PC-9 (cell line): ENCODE data around the gene UBL4A. TPM values are rescaled to one million over a fixed set of nuclear protein-coding genes. Genes with fewer than 3 reads are reported as not detected.

Experiments
- BruUV-seq: library from RNA; stranded (reverse); fragments of 400-500 nt; replicated peaks from 2 replicates; lab custom pipeline; 2021; lab: Mats Ljungman, UMichigan
- CTCF ChIA-PET: fragments of 300-600 bp; sonication (Branson Sonifier 250); formaldehyde crosslinking; loops from one replicate; lab custom pipeline; 2022; ENCODE audit warnings: antibody characterized with exemption; lab: Charles Lee
- POLR2A ChIA-PET: fragments of 300-600 bp; sonication (Branson Sonifier 250); formaldehyde crosslinking; loops from one replicate; lab custom pipeline; 2022; ENCODE audit warnings: antibody characterized with exemption; ENCODE audit not compliant: unreplicated experiment; lab: Charles Lee
- DNase-seq, 2 experiments: peaks; one replicate each; pipeline versions ENCODE4 v3.0.0 to v3.0.0-alpha.2; 2015 to 2022; ENCODE audit warnings: mixed read lengths in 1 of 2
- H2AFZ ChIP-seq: fragments of 200-600 bp; sonication (generic); 2 replicates; pipeline ENCODE4 v1.8.1; 2017; ENCODE audit warnings: antibody characterized with exemption
- H3F3A ChIP-seq: fragments of 200-600 bp; sonication (generic); 2 replicates; pipeline ENCODE4 v1.8.1; 2017; ENCODE audit warnings: antibody characterized with exemption, mild to moderate bottlenecking, low read depth; ENCODE audit not compliant: insufficient read depth
- H3K27ac ChIP-seq: fragments of 200-600 bp; sonication (generic); 2 replicates; pipeline ENCODE4 v1.6.1; 2016; ENCODE audit warnings: mixed run types
- H3K27me3 ChIP-seq: fragments of 200-600 bp; sonication (generic); 2 replicates; pipeline ENCODE4 v1.6.1; 2016; ENCODE audit warnings: low read depth, mixed run types; ENCODE audit not compliant: insufficient read depth
- H3K36me3 ChIP-seq: fragments of 200-600 bp; sonication (generic); 2 replicates; pipeline ENCODE4 v1.6.1; 2016; ENCODE audit warnings: low read depth, mixed run types
- H3K4me1 ChIP-seq: fragments of 200-600 bp; sonication (generic); replicated peaks from 2 replicates; pipeline ENCODE4 v1.6.1; 2016; ENCODE audit warnings: mixed run types; ENCODE audit not compliant: insufficient read depth
- H3K4me2 ChIP-seq: fragments of 200-600 bp; sonication (generic); 2 replicates; pipeline ENCODE4 v1.6.1; 2017; ENCODE audit warnings: mixed run types
- H3K4me3 ChIP-seq: fragments of 200-600 bp; sonication (generic); 2 replicates; pipeline ENCODE4 v1.6.1; 2016; ENCODE audit warnings: mixed run types
- H3K79me2 ChIP-seq: fragments of 200-600 bp; sonication (generic); 2 replicates; pipeline ENCODE4 v1.6.1; 2017; ENCODE audit warnings: low read depth, mixed run types
- H3K9me2 ChIP-seq: fragments of 200-600 bp; sonication (generic); 2 replicates; pipeline ENCODE4 v1.8.1; 2017; ENCODE audit warnings: mild to moderate bottlenecking; ENCODE audit not compliant: insufficient read depth
- H3K9me3 ChIP-seq: fragments of 200-600 bp; sonication (generic); 2 replicates; pipeline ENCODE4 v1.8.1; 2016; ENCODE audit warnings: low read depth; ENCODE audit not compliant: insufficient read depth
- H4K20me1 ChIP-seq: fragments of 200-600 bp; sonication (generic); 2 replicates; pipeline ENCODE4 v1.8.1; 2017; ENCODE audit not compliant: insufficient read depth
- CTCF ChIP-seq: fragments of 200-600 bp; sonication (generic); conservative IDR thresholded peaks from 2 replicates; pipeline ENCODE4 v1.6.1; 2017; ENCODE audit warnings: mixed run types, antibody characterized with exemption, mild to moderate bottlenecking, moderate library complexity
- EZH2 ChIP-seq: fragments of 200-600 bp; sonication (generic); IDR thresholded peaks from 2 replicates; pipeline ENCODE4 v1.8.0; 2017; ENCODE audit warnings: antibody characterized with exemption, low read depth
- intact Hi-C: fragments of 100-400 bp; cut with micrococcal nuclease; formaldehyde crosslinking; loops from one replicate; pipeline ENCODE4 v1.10.0; 2022; ENCODE audit not compliant: unreplicated experiment
- total RNA-seq: library from RNA; stranded (reverse); gene quantifications from 2 replicates; pipeline ENCODE4 v1.2.3, GENCODE V29; 2021

UBL4A gene
- total RNA-seq, 1 experiment from 2014 or later: 80.7 TPM

GRCh38 chrX:154457491-154458115 lies 28.8 kb downstream of the UBL4A start:
- BruUV-seq: no TSS peak
- Histone ChIP-seq H3K4me1 (peaks cover 5% of the 10 kb centered on the region), H2AFZ (no peak overlapping the region), H3F3A (peaks cover 8% of the 10 kb centered on the region; the same call in 1 of the 2 replicates), H3K79me2 (peaks cover 6% of the 10 kb centered on the region; the same call in 1 of the 2 replicates), H3K4me2 (peak overlapping the region; percentile 69), H3K9me2 (no peaks in the 10 kb centered on the region), H3K9me3 (no peaks in the 10 kb centered on the region), H3K36me3 (no peaks in the 10 kb centered on the region), H3K27me3 (no peaks in the 10 kb centered on the region), H4K20me1 (no peaks in the 10 kb centered on the region), H3K27ac (no peak overlapping the region), H3K4me3 (peak overlapping the region; percentile 66; the same call in 1 of the 2 replicates)
- POLR2A ChIA-PET: interaction anchor here (0.7 to 1.2 kb wide), 3 partner anchors 15 to 27 kb away, joined by 3 to 9 read pairs (median 6); partner anchors contain the start of gene LAGE3
- no peak for TF ChIP-seq CTCF
- TF ChIP-seq EZH2: no peak
- DNase-seq: peak; percentile 68 to 80
- intact Hi-C loops: loop anchor here (2.0 to 5.0 kb wide), 3 partner anchors 27 to 60 kb away; partner anchors contain the start of genes DNASE1L1 and RPL10
- CTCF ChIA-PET: interaction anchor here (1.0 kb wide), 1 partner anchor 84 kb away, joined by 6 read pairs; no protein-coding TSS in a partner anchor

GRCh38 chrX:154452823-154453222 lies 33.6 kb downstream of the UBL4A start:
- no peak overlapping the region for H3K4me3 ChIP-seq
- no peaks in the 10 kb centered on the region for H3K36me3 ChIP-seq
- POLR2A ChIA-PET: interaction anchor here (0.6 kb wide), 1 partner anchor 11 kb away, joined by 8 read pairs; no protein-coding TSS in a partner anchor
- no peaks in the 10 kb centered on the region for H4K20me1 ChIP-seq
- H3F3A ChIP-seq: peaks cover 8% of the 10 kb centered on the region; the same call in 1 of the 2 replicates
- H3K27me3 ChIP-seq: no peaks in the 10 kb centered on the region
- no peaks in the 10 kb centered on the region for H3K79me2 ChIP-seq
- H3K27ac ChIP-seq: no peak overlapping the region
- CTCF ChIA-PET: no interaction called here
- TF ChIP-seq CTCF (no peak), EZH2 (no peak)
- no peaks in the 10 kb centered on the region for H3K9me2 ChIP-seq
- intact Hi-C loops: no loop called here
- no TSS peak for BruUV-seq
- DNase-seq: no peak
- no peak overlapping the region for H2AFZ ChIP-seq
- H3K4me2 ChIP-seq: no peak overlapping the region
- no peaks in the 10 kb centered on the region for H3K4me1 ChIP-seq
- H3K9me3 ChIP-seq: no peaks in the 10 kb centered on the region

- Histone ChIP-seq H4K20me1 (no peaks in the 10 kb centered on the region), H3K79me2 (peaks cover under 1% of the 10 kb centered on the region; the same call in 1 of the 2 replicates), H3K27ac (no peak overlapping the region), H3K27me3 (no peaks in the 10 kb centered on the region), H3K4me2 (no peak overlapping the region), H3K9me2 (no peaks in the 10 kb centered on the region), H2AFZ (no peak overlapping the region), H3K9me3 (no peaks in the 10 kb centered on the region), H3F3A (no peaks in the 10 kb centered on the region), H3K4me1 (no peaks in the 10 kb centered on the region), H3K36me3 (no peaks in the 10 kb centered on the region), H3K4me3 (no peak overlapping the region)
- CTCF ChIA-PET: no interaction called here
- POLR2A ChIA-PET: no interaction called here
- TF ChIP-seq EZH2 (no peak), CTCF (no peak)
- DNase-seq: no peak
- BruUV-seq: no TSS peak
- intact Hi-C loops: no loop called here
Measured at GRCh38 chrX:154450312-154450711, 36.1 kb downstream of the UBL4A start.
